ENCODE results near the gene ZNF136.

ZNF136 gene

GRCh38 chr19:12137221-12137940, 25.5 kb upstream of the ZNF136 start:
- TF ChIP-seq, protein P1, sequence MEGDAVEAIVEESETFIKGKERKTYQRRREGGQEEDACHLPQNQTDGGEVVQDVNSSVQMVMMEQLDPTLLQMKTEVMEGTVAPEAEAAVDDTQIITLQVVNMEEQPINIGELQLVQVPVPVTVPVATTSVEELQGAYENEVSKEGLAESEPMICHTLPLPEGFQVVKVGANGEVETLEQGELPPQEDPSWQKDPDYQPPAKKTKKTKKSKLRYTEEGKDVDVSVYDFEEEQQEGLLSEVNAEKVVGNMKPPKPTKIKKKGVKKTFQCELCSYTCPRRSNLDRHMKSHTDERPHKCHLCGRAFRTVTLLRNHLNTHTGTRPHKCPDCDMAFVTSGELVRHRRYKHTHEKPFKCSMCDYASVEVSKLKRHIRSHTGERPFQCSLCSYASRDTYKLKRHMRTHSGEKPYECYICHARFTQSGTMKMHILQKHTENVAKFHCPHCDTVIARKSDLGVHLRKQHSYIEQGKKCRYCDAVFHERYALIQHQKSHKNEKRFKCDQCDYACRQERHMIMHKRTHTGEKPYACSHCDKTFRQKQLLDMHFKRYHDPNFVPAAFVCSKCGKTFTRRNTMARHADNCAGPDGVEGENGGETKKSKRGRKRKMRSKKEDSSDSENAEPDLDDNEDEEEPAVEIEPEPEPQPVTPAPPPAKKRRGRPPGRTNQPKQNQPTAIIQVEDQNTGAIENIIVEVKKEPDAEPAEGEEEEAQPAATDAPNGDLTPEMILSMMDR (IDR thresholded peaks at IDR 0.05; ENCODE audit: control extremely low read depth, extremely low read depth, low read depth, missing control alignments) = peak; percentile 25
- POLR2A ChIA-PET = interaction anchor here (0.6 kb wide), 1 partner anchor 703 kb away, joined by 3 read pairs; no protein-coding TSS in a partner anchor
- CTCF ChIA-PET = interaction anchor here (0.9 to 2.7 kb wide), 8 partner anchors 47 to 300 kb away, joined by 3 to 20 read pairs (median 4); no protein-coding TSS in a partner anchor
- no peak for DNase-seq (ENCODE audit: extremely low spot score)

- no peak for DNase-seq (ENCODE audit: extremely low spot score)
- ChIA-PET POLR2A (no interaction called here), CTCF (interaction anchor here (0.9 to 3.5 kb wide), 4 partner anchors 30 to 217 kb away, joined by 3 to 40 read pairs (median 8); partner anchors contain the start of gene ZNF700)
- TF ChIP-seq, protein P1 (IDR thresholded peaks at IDR 0.05; ENCODE audit: control extremely low read depth, extremely low read depth, low read depth, missing control alignments) = no peak
Measured at GRCh38 chr19:12139269-12139668, 23.6 kb upstream of the ZNF136 start.

DNA sequence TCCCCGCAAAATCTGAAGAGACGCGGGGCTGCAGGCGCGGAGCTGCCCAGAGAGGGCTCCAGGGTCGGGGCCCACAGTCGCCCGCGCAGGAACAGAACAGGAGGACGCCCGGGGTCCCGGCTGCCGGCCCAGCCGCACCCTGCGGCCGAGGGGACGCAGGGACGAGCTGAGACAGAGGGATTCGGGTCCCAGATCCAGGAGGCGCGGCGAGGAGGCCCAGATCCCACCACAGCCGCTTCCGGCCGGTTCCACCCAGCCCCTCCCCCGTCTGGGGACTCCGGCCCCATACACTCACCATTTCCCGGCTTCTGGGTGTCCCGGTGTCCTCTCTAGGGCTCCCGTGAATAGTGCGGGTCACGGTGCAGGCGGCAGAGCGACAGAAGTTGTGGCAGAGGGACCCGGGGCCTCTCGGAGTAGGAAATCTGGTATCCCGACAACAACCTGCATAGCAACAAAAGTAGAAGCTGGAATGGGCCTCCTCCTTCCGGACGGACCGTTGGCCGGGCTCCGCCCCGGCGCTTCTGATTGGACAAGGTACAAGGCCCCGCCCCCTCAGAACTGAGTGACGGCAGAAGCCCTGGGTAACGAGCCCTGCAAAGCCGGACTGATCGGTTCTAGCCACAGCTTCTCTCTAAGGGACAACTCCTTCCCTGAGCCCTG, 22.9 kb upstream of the ZNF136 start, which contains the start of gene ZNF20:
Gene ZNF20 (minus strand): TSS at position 466 of the 660 bp plus-strand sequence. CDS start 168 bp downstream, at position 298.
- peak; percentile 96 for DNase-seq (ENCODE audit: extremely low spot score)
- ChIA-PET POLR2A (interaction anchor here (1.2 kb wide), 1 partner anchor 152 kb away, joined by 5 read pairs; no protein-coding TSS in a partner anchor), CTCF (interaction anchor here (0.9 to 3.5 kb wide), 24 partner anchors 10 to 343 kb away, joined by 3 to 68 read pairs (median 6); partner anchors contain the start of genes ZNF433, ZNF440, ZNF442 and ZNF491)
- TF ChIP-seq, protein P1 (IDR thresholded peaks at IDR 0.05; ENCODE audit: control extremely low read depth, extremely low read depth, low read depth, missing control alignments) = peak; percentile 5

- POLR2A ChIA-PET = interaction anchor here (1.2 kb wide), 1 partner anchor 152 kb away, joined by 5 read pairs; no protein-coding TSS in a partner anchor
- peak; percentile 81 for DNase-seq (ENCODE audit: extremely low spot score)
- TF ChIP-seq, protein P1 (IDR thresholded peaks at IDR 0.05; ENCODE audit: control extremely low read depth, extremely low read depth, low read depth, missing control alignments) = peak; percentile 92
- CTCF ChIA-PET = interaction anchor here (0.6 to 3.5 kb wide), 34 partner anchors 9 to 441 kb away, joined by 3 to 68 read pairs (median 4); partner anchors contain the start of genes ZNF433, ZNF440, ZNF442 and ZNF491
Measured at GRCh38 chr19:12140545-12141404, 22.1 kb upstream of the ZNF136 start.

- ChIA-PET POLR2A (no interaction called here), CTCF (interaction anchor here (0.6 to 3.5 kb wide), 24 partner anchors 9 to 441 kb away, joined by 3 to 68 read pairs (median 4); partner anchors contain the start of genes ZNF440, ZNF491, ZNF625 and ZNF700)
- no peak for DNase-seq (ENCODE audit: extremely low spot score)
- TF ChIP-seq, protein P1 (IDR thresholded peaks at IDR 0.05; ENCODE audit: control extremely low read depth, extremely low read depth, low read depth, missing control alignments) = no peak
Measured at GRCh38 chr19:12141405-12141736, 21.5 kb upstream of the ZNF136 start.

All from GM10248 (cell line).